Activated naive CD4-positive, alpha-beta T cell treated with anti-CD3 and anti-CD28 coated beads, Interleukin-2, amount 50 U/mL, for 24 hours (primary cell): Measurements from ENCODE around the gene TLR4.

Source experiments
- H3K27ac Mint-ChIP-seq: one replicate; pipeline ENCODE4 v1.8.0; 2021; ENCODE audit warnings: mild to moderate bottlenecking, mixed read lengths
- H3K27me3 Mint-ChIP-seq: one replicate; pipeline ENCODE4 v1.8.0; 2021; ENCODE audit warnings: mixed read lengths
- H3K36me3 Mint-ChIP-seq: one replicate; pipeline ENCODE4 v1.8.0; 2021; ENCODE audit warnings: mixed read lengths
- H3K4me1 Mint-ChIP-seq: one replicate; pipeline ENCODE4 v1.8.0; 2021; ENCODE audit warnings: mixed read lengths
- H3K4me3 Mint-ChIP-seq: one replicate; pipeline ENCODE4 v1.8.0; 2021; ENCODE audit warnings: mild to moderate bottlenecking, mixed read lengths
- H3K9me3 Mint-ChIP-seq: one replicate; pipeline ENCODE4 v1.8.0; 2021; ENCODE audit warnings: mixed read lengths

The TLR4 gene

DNA sequence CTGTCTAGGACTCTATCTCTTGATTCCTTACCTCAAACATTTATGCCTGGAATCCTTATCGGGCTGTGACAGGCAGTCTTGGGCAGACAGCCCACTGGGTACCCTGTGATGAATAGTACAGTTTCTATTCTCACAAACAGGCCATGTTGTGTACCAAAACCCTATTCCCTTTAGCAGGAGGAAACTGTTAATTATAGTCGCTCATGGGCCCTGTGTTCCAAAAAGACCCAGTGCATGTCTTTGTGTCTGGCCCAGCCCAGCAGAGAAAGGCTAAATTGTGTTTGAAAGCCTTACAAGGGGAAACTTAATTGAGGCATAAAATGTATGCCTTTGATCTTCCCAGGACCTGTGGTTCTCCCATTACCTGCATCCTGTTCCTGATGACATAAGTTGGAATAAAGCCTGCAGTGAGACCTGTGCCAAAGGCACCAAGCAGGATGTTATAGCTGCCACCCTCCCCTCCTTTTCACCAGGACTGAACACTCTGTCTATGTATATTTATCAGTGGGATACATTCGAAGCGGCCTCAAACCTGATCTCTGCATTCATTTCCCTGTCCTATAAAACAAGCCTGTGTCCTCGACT lies 43.3 kb downstream of the TLR4 start:
- Mint-ChIP-seq H3K36me3 (no peaks in the 10 kb centered on the region), H3K9me3 (no peaks in the 10 kb centered on the region), H3K27ac (no peak overlapping the region), H3K27me3 (peaks cover 32% of the 10 kb centered on the region), H3K4me3 (no peak overlapping the region), H3K4me1 (no peaks in the 10 kb centered on the region)

DNA sequence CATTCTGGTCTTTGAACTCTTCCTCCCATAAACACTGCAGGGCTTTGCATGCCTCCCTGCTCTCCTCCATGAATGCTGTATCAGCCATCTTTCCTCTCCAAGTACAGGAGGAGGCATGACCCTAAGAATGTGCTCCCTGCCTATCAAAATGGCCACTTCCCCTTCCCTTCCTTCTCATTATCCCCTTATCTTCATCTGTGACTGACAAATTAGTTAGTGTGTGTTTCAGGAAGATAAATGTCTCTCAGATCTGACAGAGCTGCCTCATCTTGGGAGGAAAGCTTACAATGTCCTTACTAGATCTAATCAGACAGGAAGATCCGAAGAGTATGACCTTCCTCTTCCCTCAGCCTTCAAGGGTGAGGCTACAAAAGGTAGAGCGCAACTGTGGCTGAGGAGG lies 46.2 kb downstream of the TLR4 start:
- H3K9me3 Mint-ChIP-seq, result no peaks in the 10 kb centered on the region
- H3K36me3 Mint-ChIP-seq, result no peaks in the 10 kb centered on the region
- H3K4me3 Mint-ChIP-seq, result no peak overlapping the region
- H3K27me3 Mint-ChIP-seq, result peaks cover 24% of the 10 kb centered on the region
- no peaks in the 10 kb centered on the region for H3K4me1 Mint-ChIP-seq
- no peak overlapping the region for H3K27ac Mint-ChIP-seq

DNA sequence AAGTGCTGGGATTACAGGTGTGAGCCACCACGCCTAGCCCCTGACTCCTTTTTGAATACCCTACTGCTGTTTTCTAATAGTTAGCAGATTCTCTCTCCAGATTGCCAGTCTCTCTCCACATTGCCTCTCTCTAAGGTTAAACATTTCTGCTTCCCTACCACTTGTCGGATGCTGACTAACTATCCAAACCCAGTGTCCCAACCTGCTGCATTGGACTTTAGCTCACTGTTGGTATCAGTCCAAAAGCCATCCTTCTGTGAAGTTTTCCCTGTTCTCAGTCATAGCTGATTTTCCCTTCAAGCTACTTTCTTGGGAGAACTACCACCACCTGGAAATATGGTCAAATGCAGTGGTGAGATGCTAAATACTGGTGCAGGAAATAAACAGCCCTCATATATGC lies 48.7 kb downstream of the TLR4 start:
- Mint-ChIP-seq H3K27ac (no peak overlapping the region), H3K4me3 (no peak overlapping the region), H3K27me3 (peaks cover 11% of the 10 kb centered on the region), H3K4me1 (no peaks in the 10 kb centered on the region), H3K9me3 (no peaks in the 10 kb centered on the region), H3K36me3 (no peaks in the 10 kb centered on the region)

DNA sequence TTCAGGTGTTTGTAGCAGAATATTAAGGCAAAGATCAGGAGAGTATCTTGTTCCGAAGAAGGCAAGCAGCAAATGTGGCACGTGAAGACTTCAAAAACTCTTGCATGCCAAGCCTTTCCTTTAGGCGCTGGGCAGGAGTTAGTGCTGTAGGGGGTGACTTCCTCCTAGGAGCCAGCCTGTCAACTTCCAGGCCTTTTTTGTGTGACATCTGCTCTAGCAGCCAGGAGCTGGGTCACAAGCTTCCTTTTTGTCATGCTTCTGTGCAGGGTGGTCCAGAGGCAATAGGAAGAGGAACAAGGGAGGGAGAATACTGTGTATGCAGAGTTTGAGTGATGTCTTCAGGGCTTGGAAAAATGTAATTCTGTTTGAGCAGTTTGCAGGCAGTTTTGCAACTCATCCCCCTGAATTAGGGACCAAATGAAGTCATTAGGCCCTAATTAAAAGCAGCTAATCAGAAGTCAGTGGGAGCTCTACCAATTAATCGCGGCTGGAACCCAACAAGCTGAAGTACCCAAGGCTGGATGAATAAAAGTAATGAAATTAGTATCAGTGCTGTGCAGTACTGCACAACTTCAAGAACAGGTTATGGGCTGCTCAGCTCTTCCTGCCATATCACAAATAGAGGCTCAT lies 53.5 kb downstream of the TLR4 start:
- Mint-ChIP-seq H3K4me1 (no peaks in the 10 kb centered on the region), H3K27ac (no peak overlapping the region), H3K9me3 (no peaks in the 10 kb centered on the region), H3K36me3 (no peaks in the 10 kb centered on the region), H3K27me3 (peaks cover 6% of the 10 kb centered on the region), H3K4me3 (no peak overlapping the region)

DNA sequence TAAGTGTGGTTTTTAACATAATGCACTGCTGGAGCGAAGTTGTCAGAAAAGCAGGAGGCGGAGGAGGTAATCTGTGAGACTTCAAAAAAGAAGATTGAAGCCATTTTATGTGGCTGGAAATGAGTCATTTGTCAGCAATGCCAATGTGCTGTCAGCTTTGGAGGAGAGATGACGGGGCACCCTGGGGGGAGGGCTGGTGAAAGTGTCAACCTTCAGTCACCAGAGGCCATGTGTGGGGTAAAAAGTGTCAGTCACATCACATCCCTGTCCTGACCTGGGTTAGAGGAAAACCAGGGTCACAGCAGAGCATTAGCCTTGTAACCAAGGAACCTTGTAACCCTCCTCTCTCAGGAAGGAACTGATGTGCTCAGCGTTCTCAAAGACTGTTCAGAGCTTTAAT lies 59.1 kb downstream of the TLR4 start:
- Mint-ChIP-seq H3K27me3 (peaks cover 3% of the 10 kb centered on the region), H3K4me1 (no peaks in the 10 kb centered on the region), H3K36me3 (no peaks in the 10 kb centered on the region), H3K4me3 (no peak overlapping the region), H3K9me3 (no peaks in the 10 kb centered on the region), H3K27ac (no peak overlapping the region)

DNA sequence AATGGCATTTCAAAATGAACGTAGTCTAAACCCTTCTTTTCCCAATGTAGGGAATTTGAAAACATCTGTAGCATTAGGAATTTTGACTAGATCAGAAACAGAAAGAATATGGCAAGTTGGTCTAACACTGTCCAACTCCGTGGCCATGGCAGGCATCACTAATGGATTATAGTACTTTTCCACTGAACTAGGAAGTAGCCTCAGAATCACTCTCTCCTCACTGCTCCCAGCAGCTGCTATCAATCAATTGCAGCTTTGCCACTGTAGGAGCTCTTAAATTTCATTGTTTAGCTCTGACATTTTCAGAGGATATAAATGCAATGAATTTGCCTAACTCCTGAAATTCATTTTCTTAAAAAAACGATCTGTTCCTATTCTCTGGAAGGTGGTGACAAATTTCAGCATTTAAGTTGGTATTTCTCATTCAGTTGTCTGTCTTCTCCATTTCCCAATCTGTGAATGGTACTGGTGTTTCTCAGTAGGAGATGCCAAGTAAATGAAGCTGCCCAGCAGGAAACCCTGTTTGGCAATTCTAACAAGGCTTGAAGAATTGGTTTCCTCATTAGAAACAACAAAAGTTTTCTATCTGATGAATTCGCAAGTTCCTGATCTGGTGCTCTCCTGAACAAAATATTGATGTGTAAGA lies 64.7 kb downstream of the TLR4 start:
- Mint-ChIP-seq H3K27ac (no peak overlapping the region), H3K4me1 (no peaks in the 10 kb centered on the region), H3K9me3 (no peaks in the 10 kb centered on the region)

DNA sequence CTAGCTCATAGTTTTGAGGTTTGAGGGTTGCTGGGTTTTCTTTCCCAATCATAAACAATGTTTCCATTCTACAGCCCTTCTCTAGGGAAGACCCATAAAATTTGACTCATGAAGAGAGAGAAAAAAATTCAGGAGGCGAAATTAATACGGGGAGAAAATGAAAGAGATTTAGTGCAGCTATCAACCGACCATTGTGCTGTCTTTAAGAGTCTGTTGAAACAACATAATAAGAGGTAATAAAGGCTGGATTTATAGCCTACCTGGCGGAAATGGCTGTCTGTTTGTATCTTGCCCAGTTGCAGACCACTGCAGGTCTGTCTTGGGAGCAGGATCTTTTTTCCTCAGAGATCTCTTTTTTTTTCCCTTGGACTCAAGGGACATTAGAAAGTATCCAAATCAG lies 66.9 kb downstream of the TLR4 start:
- Mint-ChIP-seq H3K27ac (no peak overlapping the region), H3K27me3 (peaks cover 23% of the 10 kb centered on the region), H3K36me3 (no peaks in the 10 kb centered on the region), H3K9me3 (no peaks in the 10 kb centered on the region), H3K4me1 (no peaks in the 10 kb centered on the region), H3K4me3 (no peak overlapping the region)

More for the DNA sequence above, 64.7 kb downstream of the TLR4 start:
- H3K27me3 Mint-ChIP-seq, result peaks cover 16% of the 10 kb centered on the region
- no peak overlapping the region for H3K4me3 Mint-ChIP-seq
- H3K36me3 Mint-ChIP-seq, result no peaks in the 10 kb centered on the region

DNA sequence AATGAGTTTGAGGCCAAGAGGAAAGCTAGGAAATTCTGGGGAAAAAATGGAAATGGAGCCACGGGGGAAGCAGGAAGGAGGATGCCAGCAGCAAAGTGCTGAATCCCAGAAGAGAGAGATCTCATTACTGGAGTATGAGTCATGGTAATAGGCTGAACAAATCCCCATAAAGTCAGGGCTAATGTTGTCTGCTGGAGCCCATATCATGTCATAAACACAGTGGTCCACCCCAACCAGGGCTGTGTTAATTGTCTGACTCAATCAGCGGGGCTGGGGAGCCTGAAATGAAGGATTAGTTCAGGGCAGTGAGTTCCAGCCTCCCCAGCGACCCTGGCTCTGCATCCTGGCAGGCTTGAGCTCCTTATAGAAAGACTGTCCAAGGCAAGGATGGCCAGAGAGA lies 68.8 kb downstream of the TLR4 start:
- Mint-ChIP-seq H3K36me3 (no peaks in the 10 kb centered on the region), H3K9me3 (no peaks in the 10 kb centered on the region), H3K27ac (no peak overlapping the region), H3K4me1 (no peaks in the 10 kb centered on the region), H3K4me3 (no peak overlapping the region), H3K27me3 (peaks cover 23% of the 10 kb centered on the region)
